HG03571 (cell line): Measurements from ENCODE around the gene TRA2A.
"Not testable (repeated sequence)": the region's sequence is repeated elsewhere in the genome, so short reads cannot be mapped to it uniquely, and the experiment has no call there.

Experiments
- ATAC-seq: cut with Tn5 transposase; IDR thresholded peaks from one replicate; pipeline ENCODE4 v1.9.1; 2021; ENCODE audit not compliant: unreplicated experiment

The TRA2A gene

GRCh38 chr7:23513746-23514145, 18.0 kb downstream of the TRA2A start:
- not testable (repeated sequence) for ATAC-seq

GRCh38 chr7:23494009-23494408, 37.8 kb downstream of the TRA2A start:
- ATAC-seq = no peak

GRCh38 chr7:23491502-23491901, 40.3 kb downstream of the TRA2A start:
- ATAC-seq = no peak

GRCh38 chr7:23490357-23491135, 41.2 kb downstream of the TRA2A start:
- peak; percentile 92 for ATAC-seq

GRCh38 chr7:23488714-23489113, 43.1 kb downstream of the TRA2A start:
- not testable (repeated sequence) for ATAC-seq

GRCh38 chr7:23487670-23488069, 44.1 kb downstream of the TRA2A start:
- ATAC-seq = no peak

GRCh38 chr7:23486002-23486773, 45.6 kb downstream of the TRA2A start:
- ATAC-seq = no peak

- no peak for ATAC-seq
These were observed 49.1 kb downstream of the TRA2A start for GRCh38 chr7:23482686-23483085.

- ATAC-seq = no peak
These were observed 53.6 kb downstream of the TRA2A start for GRCh38 chr7:23477962-23478866.

GRCh38 chr7:23477157-23477499, 54.7 kb downstream of the TRA2A start:
- ATAC-seq = no peak

- ATAC-seq = no peak
These were observed 55.3 kb downstream of the TRA2A start for GRCh38 chr7:23476286-23477156.

- no peak for ATAC-seq
These were observed 56.3 kb downstream of the TRA2A start for GRCh38 chr7:23475576-23475839.

- no peak for ATAC-seq
These were observed 56.8 kb downstream of the TRA2A start for GRCh38 chr7:23474829-23475575.

GRCh38 chr7:23474094-23474828, 57.5 kb downstream of the TRA2A start:
- peak; percentile 64 for ATAC-seq

GRCh38 chr7:23473844-23474093, 58.0 kb downstream of the TRA2A start:
- ATAC-seq = peak; percentile 15

GRCh38 chr7:23472956-23473843, 58.6 kb downstream of the TRA2A start:
- no peak for ATAC-seq

GRCh38 chr7:23472556-23472955, 59.2 kb downstream of the TRA2A start:
- no peak for ATAC-seq

GRCh38 chr7:23472046-23472445, 59.7 kb downstream of the TRA2A start:
- ATAC-seq = no peak
